GM13977 (cell line): ENCODE measurements around the gene TEKT2.

Experiments used
- DNase-seq: peaks from one replicate; pipeline ENCODE4 v3.0.0; 2012; ENCODE audit warnings: low spot score
- in situ Hi-C: fragments of 300-500 bp; cut with MboI; formaldehyde crosslinking; loops from one replicate; pipeline ENCODE4 v1.12.0; 2022; ENCODE audit warnings: low sequenced_read_pairs, low pct_unique_long_range_greater_than_20kb, mixed read lengths, inconsistent platforms; ENCODE audit not compliant: unreplicated experiment
- TF ChIP-seq, protein P1 (sequence below): IDR thresholded peaks from 2 replicates; pipeline ENCODE4 v1.5.1; 2012; ENCODE audit warnings: mild to moderate bottlenecking, control low read depth; ENCODE audit not compliant: insufficient read depth; ENCODE audit errors: extremely low read depth, missing control alignments

The TEKT2 gene

DNA sequence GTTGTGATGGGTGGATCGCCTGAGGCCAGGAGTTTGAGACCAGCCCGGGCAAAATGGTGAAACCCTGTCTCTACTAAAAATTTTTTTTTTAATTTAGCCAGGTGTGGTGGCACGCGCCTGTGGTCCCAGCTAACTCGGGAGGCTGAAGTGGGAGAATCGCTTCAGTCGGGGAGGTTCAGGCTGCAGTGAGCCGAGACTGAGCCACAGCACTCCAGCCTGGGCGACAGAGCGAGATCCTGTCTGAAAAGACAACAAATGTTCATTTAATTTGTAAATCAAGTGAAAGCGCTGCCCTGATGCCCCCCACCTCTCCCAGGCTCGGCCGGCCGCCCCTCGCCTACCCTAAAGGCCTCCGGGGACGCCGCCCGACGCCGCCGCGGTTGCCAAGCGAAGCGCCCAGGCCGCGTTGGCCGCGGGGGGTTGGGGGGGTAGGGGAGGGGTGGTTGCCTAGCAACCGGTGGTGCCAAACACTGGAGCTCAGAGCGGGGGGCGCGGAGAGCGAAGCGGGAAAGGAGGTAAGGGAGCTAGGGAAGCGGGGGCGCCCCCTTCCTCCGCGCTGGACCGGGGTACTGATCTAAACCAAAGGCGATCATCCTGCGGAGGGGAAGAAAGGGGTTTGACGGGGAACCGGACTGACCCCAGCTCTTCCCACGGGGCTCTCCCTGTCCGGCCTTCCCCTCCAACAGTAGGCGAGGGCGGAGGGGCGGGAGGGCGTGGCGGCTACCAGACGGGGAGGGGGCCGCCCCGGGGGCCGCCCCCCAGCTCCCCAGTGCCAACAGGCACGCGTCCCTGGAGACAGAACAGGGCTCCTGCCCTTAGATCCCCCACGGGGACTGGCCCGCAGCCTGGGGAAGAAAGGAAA, at the start of gene TEKT2:
TEKT2 (plus strand) TSS at position 460 of the 862 bp plus-strand sequence. CDS start 828 bp downstream, outside the sequence.
- DNase-seq = peak; percentile 70
- TF ChIP-seq, protein P1, sequence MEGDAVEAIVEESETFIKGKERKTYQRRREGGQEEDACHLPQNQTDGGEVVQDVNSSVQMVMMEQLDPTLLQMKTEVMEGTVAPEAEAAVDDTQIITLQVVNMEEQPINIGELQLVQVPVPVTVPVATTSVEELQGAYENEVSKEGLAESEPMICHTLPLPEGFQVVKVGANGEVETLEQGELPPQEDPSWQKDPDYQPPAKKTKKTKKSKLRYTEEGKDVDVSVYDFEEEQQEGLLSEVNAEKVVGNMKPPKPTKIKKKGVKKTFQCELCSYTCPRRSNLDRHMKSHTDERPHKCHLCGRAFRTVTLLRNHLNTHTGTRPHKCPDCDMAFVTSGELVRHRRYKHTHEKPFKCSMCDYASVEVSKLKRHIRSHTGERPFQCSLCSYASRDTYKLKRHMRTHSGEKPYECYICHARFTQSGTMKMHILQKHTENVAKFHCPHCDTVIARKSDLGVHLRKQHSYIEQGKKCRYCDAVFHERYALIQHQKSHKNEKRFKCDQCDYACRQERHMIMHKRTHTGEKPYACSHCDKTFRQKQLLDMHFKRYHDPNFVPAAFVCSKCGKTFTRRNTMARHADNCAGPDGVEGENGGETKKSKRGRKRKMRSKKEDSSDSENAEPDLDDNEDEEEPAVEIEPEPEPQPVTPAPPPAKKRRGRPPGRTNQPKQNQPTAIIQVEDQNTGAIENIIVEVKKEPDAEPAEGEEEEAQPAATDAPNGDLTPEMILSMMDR = no peak
- in situ Hi-C loops = no loop called here

DNA sequence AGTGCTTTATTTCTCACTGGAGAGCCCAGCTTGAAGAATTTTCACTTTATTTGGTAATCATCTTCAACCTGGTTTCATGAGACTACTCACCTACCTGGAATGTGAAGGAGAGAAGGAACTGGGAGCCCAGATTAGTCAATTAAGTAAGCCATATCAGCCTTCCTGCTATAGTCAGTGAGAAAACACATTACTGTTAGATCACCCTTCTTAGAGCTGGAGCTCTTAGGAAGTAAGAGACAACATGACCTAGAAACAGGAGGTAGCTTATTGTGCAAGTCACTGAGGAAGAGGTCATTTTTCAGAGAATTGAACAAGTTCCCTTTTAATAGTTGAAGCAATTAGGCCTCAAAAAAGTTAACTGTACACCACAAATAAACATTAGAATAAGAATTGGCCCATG, 49.2 kb upstream of the TEKT2 start:
- no peak for DNase-seq
- in situ Hi-C loops = no loop called here
- TF ChIP-seq, protein P1 = no peak

DNA sequence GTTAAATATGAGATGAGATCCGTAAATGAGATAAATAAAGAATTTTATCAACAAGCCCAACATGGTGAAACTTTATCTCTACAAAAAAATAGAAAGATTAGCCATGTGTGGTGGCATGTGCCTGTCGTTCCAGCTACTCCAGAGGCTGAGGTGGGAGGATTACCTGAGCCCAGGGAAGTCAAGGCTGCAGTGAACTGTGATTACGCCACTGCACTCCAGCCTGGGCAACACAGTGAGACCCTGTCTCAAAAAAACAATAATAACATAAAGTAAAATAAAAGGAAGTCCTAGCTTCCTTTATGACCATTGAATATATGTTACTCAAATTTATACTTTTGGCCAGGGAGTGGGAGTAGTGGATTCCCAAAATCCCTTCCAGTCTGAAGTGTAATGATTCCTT, 48.7 kb upstream of the TEKT2 start:
- TF ChIP-seq, protein P1 = no peak
- DNase-seq = no peak

DNA sequence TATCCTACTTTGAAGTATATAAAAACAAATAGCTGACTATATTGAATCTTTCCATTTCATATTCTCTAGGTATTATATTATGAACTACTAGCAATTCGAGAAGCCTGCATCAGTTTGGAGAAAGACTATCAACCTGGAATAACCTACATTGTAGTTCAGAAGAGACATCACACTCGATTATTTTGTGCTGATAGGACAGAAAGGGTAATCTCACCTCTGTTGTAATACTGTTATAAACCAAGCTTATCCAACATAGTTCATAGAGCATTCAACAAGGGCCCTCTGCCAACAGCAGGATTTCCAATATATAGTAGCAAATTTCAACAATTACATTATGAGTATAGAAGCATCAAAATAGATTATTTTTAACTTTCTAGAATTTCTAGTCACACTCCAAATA, 43.7 kb upstream of the TEKT2 start:
- in situ Hi-C loops = no loop called here
- TF ChIP-seq, protein P1 = no peak
- no peak for DNase-seq

More for the DNA sequence above, 48.7 kb upstream of the TEKT2 start:
- in situ Hi-C loops = no loop called here

- no peak for DNase-seq
- TF ChIP-seq, protein P1 = no peak
- in situ Hi-C loops = no loop called here
These were observed 32.1 kb upstream of the TEKT2 start for GRCh38 chr1:36051821-36052220.

DNA sequence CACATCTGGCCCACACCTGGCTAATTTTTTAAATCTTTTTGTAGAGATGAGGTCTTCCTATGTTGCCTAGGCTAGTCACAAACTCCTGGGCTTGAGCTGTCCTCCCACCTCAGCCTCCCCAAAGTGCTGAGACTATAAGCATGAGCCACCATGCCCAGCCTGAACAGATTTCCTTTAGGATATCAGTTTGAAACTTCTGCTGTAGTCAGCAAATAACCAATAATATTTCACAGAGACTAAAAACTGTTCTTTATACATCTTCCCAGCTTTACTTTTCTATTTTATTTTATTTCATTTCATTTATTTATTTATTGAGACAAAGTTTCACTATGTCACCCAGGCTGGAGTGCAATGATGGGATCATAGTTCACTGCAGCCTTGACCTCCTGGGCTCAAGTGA, 29.9 kb upstream of the TEKT2 start:
- in situ Hi-C loops = no loop called here
- no peak for DNase-seq
- TF ChIP-seq, protein P1 = no peak
